ENCODE results near the gene RAB26.

DNA sequence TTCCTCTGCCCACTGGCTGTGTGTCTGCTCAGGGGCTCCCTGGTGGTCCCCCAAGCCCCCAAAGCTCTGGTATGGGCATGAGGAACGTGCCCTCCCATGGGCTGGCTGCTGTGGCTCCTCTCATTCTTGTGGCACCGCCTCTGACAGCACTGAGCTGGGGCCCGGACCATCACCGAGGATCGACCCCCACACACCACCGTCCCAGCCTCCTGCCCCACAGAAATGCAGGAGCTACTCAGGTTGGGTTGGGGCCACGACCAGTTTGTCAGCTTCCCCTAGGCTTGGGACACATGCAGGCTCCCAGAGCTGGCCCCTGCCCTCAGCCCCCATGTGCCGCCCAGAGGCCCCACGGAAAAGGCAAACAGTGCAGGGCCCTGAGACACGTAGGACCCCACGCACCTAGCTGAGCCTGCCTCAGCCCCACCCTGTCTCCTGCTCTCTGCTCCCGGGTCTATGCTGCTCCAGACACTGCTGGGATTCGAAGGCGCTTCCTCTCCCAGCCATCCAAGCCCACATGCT, 51.3 kb downstream of the RAB26 start:
- TF ChIP-seq, protein P1, sequence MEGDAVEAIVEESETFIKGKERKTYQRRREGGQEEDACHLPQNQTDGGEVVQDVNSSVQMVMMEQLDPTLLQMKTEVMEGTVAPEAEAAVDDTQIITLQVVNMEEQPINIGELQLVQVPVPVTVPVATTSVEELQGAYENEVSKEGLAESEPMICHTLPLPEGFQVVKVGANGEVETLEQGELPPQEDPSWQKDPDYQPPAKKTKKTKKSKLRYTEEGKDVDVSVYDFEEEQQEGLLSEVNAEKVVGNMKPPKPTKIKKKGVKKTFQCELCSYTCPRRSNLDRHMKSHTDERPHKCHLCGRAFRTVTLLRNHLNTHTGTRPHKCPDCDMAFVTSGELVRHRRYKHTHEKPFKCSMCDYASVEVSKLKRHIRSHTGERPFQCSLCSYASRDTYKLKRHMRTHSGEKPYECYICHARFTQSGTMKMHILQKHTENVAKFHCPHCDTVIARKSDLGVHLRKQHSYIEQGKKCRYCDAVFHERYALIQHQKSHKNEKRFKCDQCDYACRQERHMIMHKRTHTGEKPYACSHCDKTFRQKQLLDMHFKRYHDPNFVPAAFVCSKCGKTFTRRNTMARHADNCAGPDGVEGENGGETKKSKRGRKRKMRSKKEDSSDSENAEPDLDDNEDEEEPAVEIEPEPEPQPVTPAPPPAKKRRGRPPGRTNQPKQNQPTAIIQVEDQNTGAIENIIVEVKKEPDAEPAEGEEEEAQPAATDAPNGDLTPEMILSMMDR (conservative IDR thresholded peaks at IDR 0.05 in 1 of 2, IDR thresholded peaks at IDR 0.05 in 1 of 2; ENCODE audit: low read depth in 1 of 2, low read length in 2 of 2) = no peak
- TF ChIP-seq EZH2 (IDR thresholded peaks at IDR 0.05; ENCODE audit: low read length, missing control alignments) = no peak
